ENCODE results near the gene MAN2A1. TPM values are rescaled to one million over a fixed set of nuclear protein-coding genes. Genes with fewer than 3 reads are reported as not detected.

The MAN2A1 gene
- total RNA-seq, 1 donor from 2014 or later = 31.0 TPM

GRCh38 chr5:109900461-109900860 is 210.7 kb downstream of the MAN2A1 start:
- intact Hi-C loops (cut with micrococcal nuclease) = no loop called here

- intact Hi-C loops (cut with micrococcal nuclease) = no loop called here
Observed at GRCh38 chr5:109900911-109901627, 211.3 kb downstream of the MAN2A1 start.

- intact Hi-C loops (cut with micrococcal nuclease) = no loop called here
Observed at GRCh38 chr5:109901628-109901981, 211.9 kb downstream of the MAN2A1 start.

GRCh38 chr5:109903061-109903460 is 213.3 kb downstream of the MAN2A1 start:
- intact Hi-C loops (cut with micrococcal nuclease) = no loop called here

GRCh38 chr5:109905906-109906305 is 216.2 kb downstream of the MAN2A1 start:
- intact Hi-C loops (cut with micrococcal nuclease) = no loop called here

- intact Hi-C loops (cut with micrococcal nuclease) = no loop called here
Observed at GRCh38 chr5:109907189-109907588, 217.5 kb downstream of the MAN2A1 start.

GRCh38 chr5:109907731-109908130 is 218.0 kb downstream of the MAN2A1 start:
- intact Hi-C loops (cut with micrococcal nuclease) = no loop called here

- intact Hi-C loops (cut with micrococcal nuclease) = no loop called here
Observed at GRCh38 chr5:109908366-109908765, 218.6 kb downstream of the MAN2A1 start.

GRCh38 chr5:109910874-109911273 is 221.1 kb downstream of the MAN2A1 start:
- intact Hi-C loops (cut with micrococcal nuclease) = no loop called here

GRCh38 chr5:109911731-109912130 is 222.0 kb downstream of the MAN2A1 start:
- intact Hi-C loops (cut with micrococcal nuclease) = no loop called here

GRCh38 chr5:109914906-109915305 is 225.2 kb downstream of the MAN2A1 start:
- intact Hi-C loops (cut with micrococcal nuclease) = no loop called here

- intact Hi-C loops (cut with micrococcal nuclease) = no loop called here
Observed at GRCh38 chr5:109916481-109917153, 226.9 kb downstream of the MAN2A1 start.
